Panc1 (cell line): ENCODE results near the gene RAP1GDS1. TPM values are rescaled to one million over a fixed set of nuclear protein-coding genes. Genes with fewer than 3 reads are reported as not detected.

Experiments used
- ATAC-seq: fragments of 200-7000 bp; cut with Tn5 transposase; 2 replicates; pipeline ENCODE4 v1.9.1; 2020; ENCODE audit warnings: mild to moderate bottlenecking, moderate library complexity
- BruUV-seq: library from RNA; stranded (reverse); fragments of 400-500 nt; replicated peaks from 2 replicates; lab custom pipeline; 2021; lab: Mats Ljungman, UMichigan
- CTCF ChIA-PET: fragments of 300-600 bp; sonication (Branson Sonifier 250); formaldehyde crosslinking; loops from one replicate; lab custom pipeline; 2022; ENCODE audit warnings: antibody characterized with exemption; lab: Charles Lee
- POLR2A ChIA-PET: fragments of 300-600 bp; sonication (Branson Sonifier 250); formaldehyde crosslinking; loops from one replicate; lab custom pipeline; 2022; ENCODE audit warnings: antibody characterized with exemption; lab: Charles Lee
- DNase-seq: peaks from one replicate; pipeline ENCODE4 v3.0.0-alpha.2; 2010; ENCODE audit warnings: low read depth, low spot score
- H3K27ac ChIP-seq: 2 replicates; pipeline ENCODE4 v1.5.1; 2011; ENCODE audit warnings: mild to moderate bottlenecking, low read length, inconsistent platforms
- H3K27me3 ChIP-seq: fragments of 200-500 bp; sonication (Bioruptor generic); 2 replicates; pipeline ENCODE4 v1.6.0; 2014; ENCODE audit warnings: low read length, inconsistent platforms; ENCODE audit not compliant: control insufficient read depth, insufficient read depth
- H3K36me3 ChIP-seq: fragments of 200-500 bp; sonication (Bioruptor generic); 2 replicates; pipeline ENCODE4 v1.5.1; 2014; ENCODE audit warnings: inconsistent platforms, mild to moderate bottlenecking, low read length, moderate library complexity; ENCODE audit not compliant: control insufficient read depth, insufficient read depth
- H3K4me1 ChIP-seq: 2 replicates; pipeline ENCODE4 v1.5.1; 2011; ENCODE audit warnings: inconsistent platforms, mild to moderate bottlenecking, low read length, moderate library complexity; ENCODE audit not compliant: control insufficient read depth, insufficient read depth
- H3K4me3 ChIP-seq, 2 experiments: 2 replicates each; pipeline ENCODE4 v1.5.1; 2011 to 2012; ENCODE audit warnings: low read depth in 2 of 2, low read length in 2 of 2, mild to moderate bottlenecking in 2 of 2, inconsistent platforms in 1 of 2, moderate library complexity in 1 of 2
- H3K9me3 ChIP-seq: fragments of 200-500 bp; sonication (Bioruptor generic); 2 replicates; pipeline ENCODE4 v1.5.1; 2014; ENCODE audit warnings: low read depth, mild to moderate bottlenecking, inconsistent platforms, low read length, moderate library complexity; ENCODE audit not compliant: control insufficient read depth, insufficient read depth
- POLR2AphosphoS5 ChIP-seq: IDR thresholded peaks from 2 replicates; pipeline ENCODE4 v1.6.1; 2012; ENCODE audit warnings: mild to moderate bottlenecking, low read depth, low read length, moderate library complexity
- SIN3A ChIP-seq: IDR thresholded peaks from 2 replicates; pipeline ENCODE4 v1.6.1; 2012; ENCODE audit warnings: low read depth, mild to moderate bottlenecking, low read length, moderate library complexity, borderline replicate concordance; ENCODE audit not compliant: insufficient read depth
- TCF7L2 ChIP-seq: IDR thresholded peaks from 2 replicates; pipeline ENCODE4 v1.6.1; 2011; ENCODE audit warnings: mild to moderate bottlenecking, low read depth, low read length, inconsistent platforms
- in situ Hi-C: cut with HindIII; loops from 2 replicates; pipeline ENCODE4 v1.10.0; 2016; ENCODE audit warnings: low sequenced_read_pairs, low pct_unique_long_range_greater_than_20kb
- intact Hi-C: fragments of 100-400 bp; cut with micrococcal nuclease; formaldehyde crosslinking; loops from one replicate; pipeline ENCODE4 v1.10.0; 2022; ENCODE audit not compliant: unreplicated experiment
- total RNA-seq: library from RNA; stranded (reverse); gene quantifications from one replicate; pipeline ENCODE4 v1.2.1, GENCODE V29; 2021; ENCODE audit not compliant: unreplicated experiment
- TF ChIP-seq, protein P1 (sequence below), 2 experiments: IDR thresholded peaks; 2 replicates each; pipeline ENCODE4 v1.6.1; 2011 to 2012; ENCODE audit warnings: low read depth in 2 of 2, control low read depth in 1 of 2, low read length in 1 of 2, mild to moderate bottlenecking in 1 of 2, moderate library complexity in 1 of 2; ENCODE audit not compliant: insufficient read depth in 1 of 2
- TF ChIP-seq, protein P2 (sequence below): fragments of 450-650 bp; IDR thresholded peaks from 2 replicates; pipeline ENCODE4 v1.5.1; 2017; ENCODE audit warnings: mild to moderate bottlenecking

The RAP1GDS1 gene
- total RNA-seq, 1 experiment from 2014 or later, result 39.7 TPM

DNA sequence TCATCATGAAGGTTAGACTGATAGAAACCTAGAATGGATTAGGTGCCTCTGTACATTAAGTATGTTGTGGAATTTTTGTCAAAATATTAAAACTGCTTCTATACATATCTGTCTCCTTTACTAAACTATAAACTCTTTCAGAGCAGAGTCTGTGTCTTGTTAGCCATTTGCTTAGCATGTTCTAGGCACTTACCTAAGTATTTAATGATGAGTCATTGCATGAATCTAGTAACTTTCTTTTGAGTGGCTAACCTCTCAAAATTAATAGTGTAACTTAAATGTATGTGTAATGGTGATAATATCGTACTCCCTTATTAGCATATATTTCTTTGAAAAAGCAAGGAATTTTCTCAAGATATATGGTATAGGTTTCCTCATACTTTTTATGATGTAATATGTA, 57.8 kb downstream of the RAP1GDS1 start:
- DNase-seq, result no peak
- no peaks in the 10 kb centered on the region for H3K9me3 ChIP-seq
- H3K4me3 ChIP-seq, result no peak overlapping the region
- no TSS peak for BruUV-seq
- H3K27me3 ChIP-seq, result no peaks in the 10 kb centered on the region
- H3K4me1 ChIP-seq, result no peaks in the 10 kb centered on the region
- in situ Hi-C loops, result no loop called here
- no peak for TF ChIP-seq TCF7L2
- no peak for TF ChIP-seq SIN3A
- intact Hi-C loops, result no loop called here
- H3K36me3 ChIP-seq, result no peaks in the 10 kb centered on the region
- POLR2A ChIA-PET, result no interaction called here
- H3K27ac ChIP-seq, result no peak overlapping the region
- no peak for ATAC-seq
- CTCF ChIA-PET, result no interaction called here

DNA sequence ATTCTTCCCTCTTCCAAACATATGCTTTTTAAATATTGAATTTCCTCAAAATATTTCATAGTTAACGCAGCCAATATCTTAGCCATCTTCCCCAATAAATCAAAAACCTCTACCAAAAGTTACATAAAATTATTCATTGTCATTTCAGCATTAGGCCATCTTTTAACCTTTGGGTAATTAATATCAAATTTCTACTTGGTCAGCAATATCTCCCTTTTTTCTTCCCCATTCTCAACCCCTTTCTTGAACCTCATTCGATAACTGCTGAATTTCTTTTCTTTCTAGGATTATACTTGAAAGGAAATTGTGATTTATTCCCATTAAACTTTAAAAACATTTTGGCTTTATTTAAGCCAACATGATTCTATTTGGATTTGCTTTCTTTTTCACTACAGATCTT, 65.0 kb downstream of the RAP1GDS1 start:
- Histone ChIP-seq H3K9me3 (no peaks in the 10 kb centered on the region), H3K4me3 (no peak overlapping the region), H3K27ac (no peak overlapping the region), H3K36me3 (no peaks in the 10 kb centered on the region), H3K4me1 (no peaks in the 10 kb centered on the region), H3K27me3 (no peaks in the 10 kb centered on the region)
- CTCF ChIA-PET, result no interaction called here
- ATAC-seq (no peak), DNase-seq (no peak)
- POLR2A ChIA-PET, result no interaction called here
- in situ Hi-C loops, result no loop called here
- no TSS peak for BruUV-seq
- TF ChIP-seq, protein P1, sequence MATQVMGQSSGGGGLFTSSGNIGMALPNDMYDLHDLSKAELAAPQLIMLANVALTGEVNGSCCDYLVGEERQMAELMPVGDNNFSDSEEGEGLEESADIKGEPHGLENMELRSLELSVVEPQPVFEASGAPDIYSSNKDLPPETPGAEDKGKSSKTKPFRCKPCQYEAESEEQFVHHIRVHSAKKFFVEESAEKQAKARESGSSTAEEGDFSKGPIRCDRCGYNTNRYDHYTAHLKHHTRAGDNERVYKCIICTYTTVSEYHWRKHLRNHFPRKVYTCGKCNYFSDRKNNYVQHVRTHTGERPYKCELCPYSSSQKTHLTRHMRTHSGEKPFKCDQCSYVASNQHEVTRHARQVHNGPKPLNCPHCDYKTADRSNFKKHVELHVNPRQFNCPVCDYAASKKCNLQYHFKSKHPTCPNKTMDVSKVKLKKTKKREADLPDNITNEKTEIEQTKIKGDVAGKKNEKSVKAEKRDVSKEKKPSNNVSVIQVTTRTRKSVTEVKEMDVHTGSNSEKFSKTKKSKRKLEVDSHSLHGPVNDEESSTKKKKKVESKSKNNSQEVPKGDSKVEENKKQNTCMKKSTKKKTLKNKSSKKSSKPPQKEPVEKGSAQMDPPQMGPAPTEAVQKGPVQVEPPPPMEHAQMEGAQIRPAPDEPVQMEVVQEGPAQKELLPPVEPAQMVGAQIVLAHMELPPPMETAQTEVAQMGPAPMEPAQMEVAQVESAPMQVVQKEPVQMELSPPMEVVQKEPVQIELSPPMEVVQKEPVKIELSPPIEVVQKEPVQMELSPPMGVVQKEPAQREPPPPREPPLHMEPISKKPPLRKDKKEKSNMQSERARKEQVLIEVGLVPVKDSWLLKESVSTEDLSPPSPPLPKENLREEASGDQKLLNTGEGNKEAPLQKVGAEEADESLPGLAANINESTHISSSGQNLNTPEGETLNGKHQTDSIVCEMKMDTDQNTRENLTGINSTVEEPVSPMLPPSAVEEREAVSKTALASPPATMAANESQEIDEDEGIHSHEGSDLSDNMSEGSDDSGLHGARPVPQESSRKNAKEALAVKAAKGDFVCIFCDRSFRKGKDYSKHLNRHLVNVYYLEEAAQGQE (IDR thresholded peaks at IDR 0.05; ENCODE audit: insufficient read depth in 1 of 2, low read depth in 2 of 2, low read length in 1 of 2), result no peak
- TF ChIP-seq POLR2AphosphoS5 (no peak), SIN3A (no peak), TCF7L2 (no peak)
- TF ChIP-seq, protein P2, sequence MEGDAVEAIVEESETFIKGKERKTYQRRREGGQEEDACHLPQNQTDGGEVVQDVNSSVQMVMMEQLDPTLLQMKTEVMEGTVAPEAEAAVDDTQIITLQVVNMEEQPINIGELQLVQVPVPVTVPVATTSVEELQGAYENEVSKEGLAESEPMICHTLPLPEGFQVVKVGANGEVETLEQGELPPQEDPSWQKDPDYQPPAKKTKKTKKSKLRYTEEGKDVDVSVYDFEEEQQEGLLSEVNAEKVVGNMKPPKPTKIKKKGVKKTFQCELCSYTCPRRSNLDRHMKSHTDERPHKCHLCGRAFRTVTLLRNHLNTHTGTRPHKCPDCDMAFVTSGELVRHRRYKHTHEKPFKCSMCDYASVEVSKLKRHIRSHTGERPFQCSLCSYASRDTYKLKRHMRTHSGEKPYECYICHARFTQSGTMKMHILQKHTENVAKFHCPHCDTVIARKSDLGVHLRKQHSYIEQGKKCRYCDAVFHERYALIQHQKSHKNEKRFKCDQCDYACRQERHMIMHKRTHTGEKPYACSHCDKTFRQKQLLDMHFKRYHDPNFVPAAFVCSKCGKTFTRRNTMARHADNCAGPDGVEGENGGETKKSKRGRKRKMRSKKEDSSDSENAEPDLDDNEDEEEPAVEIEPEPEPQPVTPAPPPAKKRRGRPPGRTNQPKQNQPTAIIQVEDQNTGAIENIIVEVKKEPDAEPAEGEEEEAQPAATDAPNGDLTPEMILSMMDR, result no peak
- intact Hi-C loops, result no loop called here

DNA sequence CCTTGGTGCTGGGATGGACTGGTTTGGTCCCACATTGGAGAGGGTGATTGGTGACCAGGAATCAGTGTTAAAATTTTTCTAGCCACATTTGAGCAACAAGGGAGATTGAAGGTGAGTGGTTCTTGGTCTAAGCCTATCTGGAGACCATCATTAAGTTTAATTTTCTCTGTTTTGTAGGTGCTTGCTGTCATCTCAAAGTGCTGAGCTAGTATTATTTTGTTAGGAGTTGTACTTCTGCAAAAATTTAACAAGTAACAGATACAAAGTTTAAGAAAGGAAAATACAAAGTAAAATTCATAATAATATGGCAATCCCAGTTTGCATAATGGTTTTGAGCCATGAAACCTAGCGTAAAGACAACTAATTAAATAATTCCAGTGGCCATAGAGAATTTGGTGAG, 66.5 kb downstream of the RAP1GDS1 start:
- Histone ChIP-seq H3K27me3 (no peaks in the 10 kb centered on the region), H3K4me1 (no peaks in the 10 kb centered on the region), H3K4me3 (no peak overlapping the region), H3K27ac (no peak overlapping the region), H3K9me3 (peaks cover 9% of the 10 kb centered on the region; the same call in 1 of the 2 replicates), H3K36me3 (no peaks in the 10 kb centered on the region)
- BruUV-seq, result no TSS peak
- intact Hi-C loops, result no loop called here
- TF ChIP-seq SIN3A (no peak), TCF7L2 (no peak), POLR2AphosphoS5 (no peak)
- TF ChIP-seq, protein P1 (IDR thresholded peaks at IDR 0.05; ENCODE audit: insufficient read depth in 1 of 2, low read depth in 2 of 2, low read length in 1 of 2), result no peak
- TF ChIP-seq, protein P2, result no peak
- POLR2A ChIA-PET, result no interaction called here
- in situ Hi-C loops, result no loop called here
- CTCF ChIA-PET, result no interaction called here
- DNase-seq, result no peak
- ATAC-seq, result no peak
